H1 (cell line): Measurements from ENCODE around the gene ASIP. TPM values are rescaled to one million over a fixed set of nuclear protein-coding genes. Genes with fewer than 3 reads are reported as not detected.

Experiments used
- CTCF ChIA-PET: fragments of 300-600 bp; sonication (Branson Sonifier 250); formaldehyde crosslinking; loops from one replicate; lab custom pipeline; 2021; ENCODE audit not compliant: partially characterized antibody; lab: Charles Lee
- POLR2A ChIA-PET: fragments of 300-600 bp; sonication (Branson Sonifier 250); formaldehyde crosslinking; loops from one replicate; lab custom pipeline; 2021; ENCODE audit warnings: inconsistent platforms; ENCODE audit not compliant: partially characterized antibody; lab: Charles Lee
- DNase-seq, 2 experiments: peaks; one replicate each; pipeline versions ENCODE4 v3.0.0 to v3.0.0-alpha.2; 2010 to 2022; ENCODE audit warnings: low spot score in 2 of 2, low read depth in 1 of 2, mixed read lengths in 1 of 2
- FAIRE-seq: peaks from 2 replicates; lab custom pipeline; 2011; peaks lifted over from hg19 to GRCh38; lab: Jason Lieb, UNC
- H2AFZ ChIP-seq: 2 replicates; pipeline ENCODE4 v1.8.1; 2012; ENCODE audit warnings: low read length, inconsistent platforms
- H2AK5ac ChIP-seq: 2 replicates; pipeline ENCODE4 v1.6.1; 2013; ENCODE audit warnings: low read depth, low read length
- H2BK120ac ChIP-seq: replicated peaks from 2 replicates; pipeline ENCODE3; 2013; ENCODE audit warnings: low read depth, low read length, inconsistent platforms
- H2BK12ac ChIP-seq: 2 replicates; pipeline ENCODE4 v1.6.1; 2013; ENCODE audit warnings: low read depth, low read length
- H2BK15ac ChIP-seq: 2 replicates; pipeline ENCODE4 v1.6.1; 2013; ENCODE audit warnings: low read length
- H2BK20ac ChIP-seq: 2 replicates; pipeline ENCODE4 v1.6.1; 2013; ENCODE audit warnings: low read length
- H2BK5ac ChIP-seq: 2 replicates; pipeline ENCODE4 v1.6.1; 2013; ENCODE audit warnings: low read depth, low read length
- H3K14ac ChIP-seq: 2 replicates; pipeline ENCODE4 v1.6.1; 2013; ENCODE audit warnings: inconsistent platforms; ENCODE audit not compliant: insufficient read length
- H3K18ac ChIP-seq: 2 replicates; pipeline ENCODE4 v1.6.1; 2013; ENCODE audit warnings: low read length; ENCODE audit errors: extremely low read depth
- H3K23ac ChIP-seq: 2 replicates; pipeline ENCODE4 v1.6.1; 2013; ENCODE audit warnings: inconsistent platforms; ENCODE audit not compliant: insufficient read length
- H3K23me2 ChIP-seq: 2 replicates; pipeline ENCODE4 v1.6.1; 2013; ENCODE audit warnings: low read depth, low read length
- H3K27ac ChIP-seq: 2 replicates; pipeline ENCODE4 v1.6.1; 2011; ENCODE audit warnings: low read depth, low read length, inconsistent platforms
- H3K27me3 ChIP-seq, 4 experiments: replicated peaks in 1 of 4; 1 replicate in 1 of 4; 2 replicates in 3 of 4; pipeline versions ENCODE4 v1.6.1 to v1.8.1; 2011 to 2013; ENCODE audit warnings: low read length in 3 of 4, mild to moderate bottlenecking in 3 of 4, inconsistent platforms in 2 of 4, mixed read lengths in 2 of 4, moderate library complexity in 1 of 4; ENCODE audit not compliant: control insufficient read depth in 3 of 4, insufficient read depth in 3 of 4; ENCODE audit errors: extremely low read depth in 1 of 4
- H3K36me3 ChIP-seq, 4 experiments: 2 replicates each; pipeline versions ENCODE4 v1.6.1 to v1.8.1; 2011 to 2013; ENCODE audit warnings: mild to moderate bottlenecking in 4 of 4, low read length in 3 of 4, moderate library complexity in 2 of 4, control low read depth in 1 of 4, inconsistent platforms in 1 of 4; ENCODE audit not compliant: insufficient read depth in 4 of 4, control insufficient read depth in 2 of 4
- H3K4ac ChIP-seq: replicated peaks from 2 replicates; pipeline ENCODE3; 2013; ENCODE audit warnings: low read length, low read depth, mixed read lengths, inconsistent platforms; ENCODE audit not compliant: insufficient read length
- H3K4me1 ChIP-seq, 4 experiments: replicated peaks in 1 of 4; 1 replicate in 1 of 4; 2 replicates in 3 of 4; pipeline versions ENCODE4 v1.6.1 to v1.8.1; 2011 to 2013; ENCODE audit warnings: low read length in 3 of 4, inconsistent platforms in 2 of 4, mixed read lengths in 1 of 4; ENCODE audit not compliant: insufficient read depth in 4 of 4, control insufficient read depth in 3 of 4
- H3K4me2 ChIP-seq, 2 experiments: 2 replicates each; pipeline versions ENCODE4 v1.6.1 to v1.8.1; 2011 to 2013; ENCODE audit warnings: low read depth in 2 of 2, low read length in 2 of 2, control low read depth in 1 of 2, inconsistent platforms in 1 of 2, mild to moderate bottlenecking in 1 of 2; ENCODE audit not compliant: insufficient read depth in 1 of 2
- H3K4me3 ChIP-seq, 4 experiments: fragments of 200-600, 300-600 bp in 1 of 4; sonication (generic), shearing (Covaris generic), sonication (Bioruptor Twin) in 1 of 4; 2 replicates each; pipeline versions ENCODE4 v1.5.1 to v1.8.1; 2011 to 2016; ENCODE audit warnings: low read length in 4 of 4, low read depth in 3 of 4, control low read depth in 2 of 4, inconsistent platforms in 2 of 4, mild to moderate bottlenecking in 2 of 4, mixed read lengths in 1 of 4, moderate library complexity in 1 of 4; ENCODE audit not compliant: insufficient read depth in 2 of 4; ENCODE audit errors: extremely low read depth in 1 of 4
- H3K56ac ChIP-seq: replicated peaks from 2 replicates; pipeline ENCODE3; 2013; ENCODE audit warnings: low read depth, mild to moderate bottlenecking, mixed read lengths, low read length, inconsistent platforms; ENCODE audit not compliant: insufficient read length
- H3K79me1 ChIP-seq: 2 replicates; pipeline ENCODE4 v1.6.1; 2013; ENCODE audit warnings: low read depth, low read length, control low read depth
- H3K79me2 ChIP-seq, 2 experiments: 2 replicates each; pipeline versions ENCODE4 v1.6.1 to v1.8.1; 2012 to 2013; ENCODE audit warnings: low read length in 2 of 2, mild to moderate bottlenecking in 2 of 2, inconsistent platforms in 1 of 2; ENCODE audit not compliant: insufficient read depth in 2 of 2, control insufficient read depth in 1 of 2
- H3K9ac ChIP-seq, 4 experiments: replicated peaks in 1 of 4; 1 replicate in 1 of 4; 2 replicates in 3 of 4; pipeline versions ENCODE4 v1.6.1 to v1.8.1; 2011 to 2013; ENCODE audit warnings: low read depth in 3 of 4, low read length in 3 of 4, control low read depth in 2 of 4, mild to moderate bottlenecking in 2 of 4, moderate library complexity in 2 of 4, inconsistent platforms in 1 of 4; ENCODE audit errors: extremely low read depth in 1 of 4
- H3K9me3 ChIP-seq, 2 experiments: 2 replicates each; pipeline versions ENCODE4 v1.6.1 to v1.8.1; 2012 to 2013; ENCODE audit warnings: mild to moderate bottlenecking in 2 of 2, moderate library complexity in 2 of 2, control low read depth in 1 of 2, inconsistent platforms in 1 of 2, low read depth in 1 of 2, low read length in 1 of 2, mixed read lengths in 1 of 2; ENCODE audit not compliant: insufficient read depth in 2 of 2
- H4K20me1 ChIP-seq, 2 experiments: replicated peaks in 1 of 2; 2 replicates each; pipeline versions ENCODE3 to v1.8.1; 2011 to 2013; ENCODE audit warnings: inconsistent platforms in 2 of 2, low read length in 2 of 2, mild to moderate bottlenecking in 1 of 2; ENCODE audit not compliant: insufficient read depth in 2 of 2, control insufficient read depth in 1 of 2
- H4K5ac ChIP-seq: 2 replicates; pipeline ENCODE4 v1.6.1; 2013; ENCODE audit warnings: low read length, low read depth, mixed read lengths, inconsistent platforms; ENCODE audit not compliant: insufficient read length
- H4K8ac ChIP-seq: 2 replicates; pipeline ENCODE4 v1.8.0; 2013; ENCODE audit warnings: mild to moderate bottlenecking, moderate library complexity, low read length, inconsistent platforms; ENCODE audit not compliant: insufficient read depth; ENCODE audit errors: extremely low read depth
- H4K91ac ChIP-seq: replicated peaks from 2 replicates; pipeline ENCODE3; 2013; ENCODE audit warnings: low read length, mixed read lengths, inconsistent platforms; ENCODE audit not compliant: insufficient read length
- BCL11A ChIP-seq, 2 experiments: IDR thresholded peaks; one replicate each; pipeline ENCODE4 v1.6.1; 2011; ENCODE audit warnings: low read depth in 2 of 2, low read length in 2 of 2, mild to moderate bottlenecking in 2 of 2
- FOSL1 ChIP-seq: IDR thresholded peaks from 2 replicates; pipeline ENCODE4 v1.6.1; 2011; ENCODE audit warnings: mild to moderate bottlenecking, low read depth, low read length, moderate library complexity; ENCODE audit not compliant: insufficient read depth
- GABPA ChIP-seq: IDR thresholded peaks from 2 replicates; pipeline ENCODE4 v1.6.1; 2011; ENCODE audit warnings: mild to moderate bottlenecking, low read length, moderate library complexity, borderline replicate concordance; ENCODE audit not compliant: insufficient read depth
- GTF2F1 ChIP-seq: IDR thresholded peaks from 2 replicates; pipeline ENCODE4 v1.6.1; 2012; ENCODE audit warnings: low read depth, low read length, improper control_type of control experiment, borderline replicate concordance
- JUND ChIP-seq: IDR thresholded peaks from 2 replicates; pipeline ENCODE4 v1.6.1; 2011; ENCODE audit warnings: mild to moderate bottlenecking, improper control_type of control experiment, low read length
- KDM1A ChIP-seq: fragments of 200-600, 300-600 bp; sonication (generic); IDR thresholded peaks from 2 replicates; pipeline ENCODE4 v1.7.1; 2016; ENCODE audit warnings: mild to moderate bottlenecking, low read length, borderline replicate concordance
- NRF1 ChIP-seq: IDR thresholded peaks from 2 replicates; pipeline ENCODE4 v1.6.1; 2011; ENCODE audit warnings: mild to moderate bottlenecking, low read depth, low read length, improper control_type of control experiment
- POLR2A ChIP-seq, 2 experiments: IDR thresholded peaks; 1 replicate in 1 of 2; 2 replicates in 1 of 2; pipeline ENCODE4 v1.6.1; 2011; ENCODE audit warnings: low read depth in 2 of 2, low read length in 2 of 2, mild to moderate bottlenecking in 2 of 2; ENCODE audit errors: control extremely low read depth in 1 of 2
- RBBP5 ChIP-seq: IDR thresholded peaks from 2 replicates; pipeline ENCODE4 v1.7.1; 2012; ENCODE audit warnings: low read depth, mild to moderate bottlenecking, inconsistent platforms, low read length, moderate library complexity, borderline replicate concordance
- SP2 ChIP-seq: IDR thresholded peaks from 2 replicates; pipeline ENCODE4 v1.6.1; 2012; ENCODE audit warnings: mild to moderate bottlenecking, low read length, inconsistent platforms
- SP4 ChIP-seq: IDR thresholded peaks from 2 replicates; pipeline ENCODE4 v1.6.1; 2012; ENCODE audit warnings: low read length, inconsistent platforms
- SUZ12 ChIP-seq: fragments of 200-600 bp; sonication (generic); IDR thresholded peaks from 2 replicates; pipeline ENCODE4 v1.6.1; 2012; ENCODE audit warnings: mild to moderate bottlenecking, inconsistent platforms, low read length, moderate library complexity, mixed read lengths
- WGBS, 2 experiments: shearing (Covaris generic) in 1 of 2; methylation state at CpG; one replicate each; pipeline versions ENCODE4 v1.1.6 to v1.1.7; 2013 to 2015; ENCODE audit warnings: low lambda C conversion rate in 2 of 2, mixed read lengths in 2 of 2, inconsistent platforms in 1 of 2, low coverage in 1 of 2, missing lambda C conversion rate in 1 of 2; ENCODE audit not compliant: insufficient replicate concordance in 2 of 2, insufficient coverage in 1 of 2, insufficient read length in 1 of 2; ENCODE audit errors: extremely low coverage in 1 of 2, missing lambda C conversion rate in 1 of 2; 5-methylcytosine and 5-hydroxymethylcytosine counted together
- polyA plus RNA-seq, 7 experiments: library from polyadenylated mRNA; depleted of rRNA in 3 of 7; stranded (reverse) in 5 of 7; unstranded in 2 of 7; fragments of >200 nt in 5 of 7; fragments of 200-250 nt in 2 of 7; gene quantifications; 1 replicate in 5 of 7; 2 replicates in 1 of 7; 4 replicates in 1 of 7; pipeline versions ENCODE4 v1.2.1 to v1.2.3, GENCODE V29; 2011 to 2013; ENCODE audit warnings: missing spikeins in 2 of 7, mixed read lengths in 2 of 7
- total RNA-seq: library from RNA; stranded (reverse); fragmentation: NEBNext Ultra II Directional; extraction: Animal tissue kit (Norgen Biotek cat#: 25700); gene quantifications from 2 replicates; pipeline ENCODE4 v1.2.1, GENCODE V29; 2021

ASIP gene
- total and polyA plus RNA-seq, 2 of the 8 experiments (the other 6 are each of a cell fraction or from before 2014, with no cell fraction given), result not detected

- peaks cover 32 to 40% (median 39%) of the 10 kb centered on the region in 4 experiments for H3K36me3 ChIP-seq
- H4K8ac ChIP-seq, result no peak overlapping the region
- POLR2A ChIA-PET, result interaction anchor here (0.7 to 0.8 kb wide), 2 partner anchors 21 to 34 kb away, joined by 3 read pairs; no protein-coding TSS in a partner anchor
- peaks cover under 1 to 5% (median 4%) of the 10 kb centered on the region in 4 experiments; a peak in 6 of 7 replicates for H3K4me1 ChIP-seq
- H2BK120ac ChIP-seq, result no peak overlapping the region
- no peak overlapping the region for H4K91ac ChIP-seq
- H3K9ac ChIP-seq, result no peak overlapping the region
- WGBS, 2 experiments, result 95% methylated on average over 3 of the region's 3 CpGs; no CpG with 5 or more reads in 1 of the 2 experiments
- no peak overlapping the region for H2BK5ac ChIP-seq
- H2BK15ac ChIP-seq, result no peak overlapping the region
- no peak overlapping the region for H2BK20ac ChIP-seq
- H2BK12ac ChIP-seq, result no peak overlapping the region
- H2AFZ ChIP-seq, result no peak overlapping the region
- no peak overlapping the region for H3K4me2 ChIP-seq
- FAIRE-seq (no peak), DNase-seq (no peak)
- no peak overlapping the region for H3K23ac ChIP-seq
- CTCF ChIA-PET, result interaction anchor here (0.9 to 2.7 kb wide), 6 partner anchors 9 to 226 kb away, joined by 3 to 18 read pairs (median 4); no protein-coding TSS in a partner anchor
- H3K27me3 ChIP-seq, result no peaks in the 10 kb centered on the region
- no peak overlapping the region for H3K4me3 ChIP-seq
- no peak overlapping the region for H3K4ac ChIP-seq
- H3K79me1 ChIP-seq, result peaks cover 26% of the 10 kb centered on the region
- H3K18ac ChIP-seq, result no peak overlapping the region
- H3K27ac ChIP-seq, result no peak overlapping the region
- no peak overlapping the region for H3K14ac ChIP-seq
- H4K20me1 ChIP-seq, result peaks cover 37 to 60% of the 10 kb centered on the region in 2 experiments
- H2AK5ac ChIP-seq, result no peak overlapping the region
- no peak overlapping the region for H3K56ac ChIP-seq
- H4K5ac ChIP-seq, result no peak overlapping the region
- H3K23me2 ChIP-seq, result no peaks in the 10 kb centered on the region
- no peaks in the 10 kb centered on the region for H3K9me3 ChIP-seq
- peaks cover 24 to 72% of the 10 kb centered on the region in 2 experiments for H3K79me2 ChIP-seq
- TF ChIP-seq RBBP5, result no peak
- no peak for TF ChIP-seq SP2
- no peak for TF ChIP-seq KDM1A
- no peak for TF ChIP-seq NRF1
- TF ChIP-seq SP4, result no peak
- TF ChIP-seq BCL11A (IDR thresholded peaks at IDR 0.05; ENCODE audit: low read depth in 2 of 2, low read length in 2 of 2), result no peak
- no peak for TF ChIP-seq JUND
- no peak for TF ChIP-seq GTF2F1
- TF ChIP-seq SUZ12, result no peak
- no peak for TF ChIP-seq POLR2A (IDR thresholded peaks at IDR 0.05; ENCODE audit: control extremely low read depth in 1 of 2, low read depth in 2 of 2, low read length in 2 of 2)
- no peak for TF ChIP-seq FOSL1
- TF ChIP-seq GABPA, result no peak
Observed at GRCh38 chr20:34296468-34296867, 55.2 kb downstream of the ASIP start.
